ENCODE data around the gene NUDT2. TPM values are rescaled to one million over a fixed set of nuclear protein-coding genes. Genes with fewer than 3 reads are reported as not detected.

The NUDT2 gene
- total RNA-seq, 4 donors from 2014 or later, result 3.0 to 8.7 (median 4.8) TPM

- 9 to 12% methylated on average over 11 to 16 of the region's 21 CpGs for WGBS, 2 donors
- Histone ChIP-seq H3K9me3 (no peaks in the 10 kb centered on the region), H3K27me3 (no peaks in the 10 kb centered on the region), H3K4me3 (replicated peaks in 1 of 3) (peak overlapping the region in 2 of 3 donors; percentile 9 to 55), H3K27ac (peak overlapping the region; percentile 24 to 73 (median 57)), H3K4me1 (peaks cover 20 to 27% of the 10 kb centered on the region in 2 donors), H3K36me3 (no peaks in the 10 kb centered on the region)
- DNase-seq, result peak; percentile 56 to 68
- no peak for TF ChIP-seq CTCF (IDR thresholded peaks at IDR 0.05)
- no peak for TF ChIP-seq POLR2A (IDR thresholded peaks at IDR 0.05)
- intact Hi-C loops (cut with DNase I), result loop anchor here (5.0 kb wide), 2 partner anchors 45 to 80 kb away; partner anchors contain the start of genes DNAI1 and FAM219A
Observed at GRCh38 chr9:34377404-34377746, 48.0 kb downstream of the NUDT2 start.

DNA sequence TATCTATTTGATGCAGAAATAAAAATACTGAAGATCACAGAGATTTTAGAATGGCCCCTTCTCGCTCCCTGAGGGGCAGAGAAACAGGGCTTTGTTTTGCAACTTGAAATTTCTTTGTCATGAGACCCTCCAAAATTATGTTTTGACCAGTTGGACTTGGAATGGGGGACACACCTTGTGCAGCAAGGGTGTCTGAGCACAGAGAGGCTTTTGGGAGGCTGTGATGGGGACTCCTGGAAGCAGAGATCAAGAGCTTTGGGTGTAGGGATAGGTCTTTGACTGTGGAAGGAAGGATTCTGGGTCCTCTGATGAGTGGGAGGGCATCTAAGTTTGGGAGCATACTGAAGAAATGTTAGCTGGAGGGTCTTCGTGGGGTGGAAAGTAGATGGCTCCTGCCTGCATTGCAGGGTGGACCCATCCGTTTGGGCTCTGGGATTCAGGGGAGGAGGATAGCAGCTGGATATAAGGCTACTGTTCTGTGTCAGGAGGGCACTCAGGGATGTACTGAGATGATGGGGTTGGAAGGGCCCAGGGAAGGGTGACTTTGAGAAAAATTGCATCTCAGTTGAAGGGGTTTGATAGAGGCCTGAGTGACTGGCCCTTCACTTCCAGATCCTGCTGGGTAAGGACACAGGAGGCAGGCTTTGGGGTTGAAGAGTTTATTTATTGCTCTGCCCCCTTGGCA, 49.1 kb downstream of the NUDT2 start:
- no peak for DNase-seq
- TF ChIP-seq POLR2A (IDR thresholded peaks at IDR 0.05) (no peak), CTCF (IDR thresholded peaks at IDR 0.05) (no peak)
- Histone ChIP-seq H3K4me1 (peaks cover 20 to 27% of the 10 kb centered on the region in 2 donors), H3K27me3 (no peaks in the 10 kb centered on the region), H3K27ac (no peak overlapping the region), H3K9me3 (no peaks in the 10 kb centered on the region), H3K36me3 (no peaks in the 10 kb centered on the region), H3K4me3 (replicated peaks in 1 of 3) (no peak overlapping the region)
- intact Hi-C loops (cut with DNase I), result loop anchor here (5.0 kb wide), 2 partner anchors 46 to 79 kb away; partner anchors contain the start of genes DNAI1 and FAM219A
- 94 to 96% methylated on average over 3 of the region's 3 CpGs for WGBS, 2 donors

DNA sequence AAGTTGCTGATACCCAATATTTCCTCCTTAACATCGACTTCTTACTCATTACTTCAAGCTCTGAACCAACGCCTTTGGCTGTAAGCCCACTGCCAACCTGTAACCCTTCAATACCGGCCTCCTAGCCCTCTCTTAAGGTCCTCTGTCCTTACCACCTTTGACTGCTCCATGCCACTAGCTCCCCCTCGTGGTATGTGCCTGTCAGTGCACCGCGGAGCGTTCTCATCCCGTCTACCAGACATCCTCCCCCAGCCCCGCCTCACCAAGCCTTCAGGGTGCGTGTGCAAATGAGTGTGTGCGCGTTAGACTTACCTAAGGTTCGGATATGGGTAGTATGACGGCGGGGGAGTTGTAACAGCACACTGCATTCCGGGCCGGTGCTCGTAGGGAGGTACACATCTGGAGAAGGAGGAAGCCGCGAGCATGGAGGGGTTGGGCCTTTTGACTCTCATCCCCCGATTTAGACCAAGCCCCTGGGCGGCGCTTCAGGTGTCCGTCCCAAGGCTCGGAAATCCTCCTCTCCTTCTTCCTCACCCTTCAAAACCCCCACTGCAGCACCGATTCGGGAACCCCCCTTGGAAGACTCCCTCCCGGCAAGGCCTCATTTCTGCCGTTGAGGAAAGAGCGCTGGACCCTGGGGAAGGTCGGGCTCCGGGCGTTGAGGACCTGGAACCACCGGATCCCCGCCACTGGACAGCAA, 50.1 kb downstream of the NUDT2 start:
- TF ChIP-seq POLR2A (IDR thresholded peaks at IDR 0.05) (no peak), CTCF (IDR thresholded peaks at IDR 0.05) (peak; percentile 91 to 99 (median 96))
- peaks cover 20 to 27% of the 10 kb centered on the region in 2 donors for H3K4me1 ChIP-seq
- H3K9me3 ChIP-seq, result no peaks in the 10 kb centered on the region
- H3K36me3 ChIP-seq, result no peaks in the 10 kb centered on the region
- H3K27ac ChIP-seq, result no peak overlapping the region
- H3K4me3 ChIP-seq (replicated peaks in 1 of 3), result peak overlapping the region in 1 of 3 donors; percentile 24
- 3 to 5% methylated on average over 30 to 35 of the region's 35 CpGs for WGBS, 2 donors
- no peaks in the 10 kb centered on the region for H3K27me3 ChIP-seq
- DNase-seq, result peak; percentile 85 to 91
- intact Hi-C loops (cut with DNase I), result loop anchor here (5.0 kb wide), 2 partner anchors 47 to 78 kb away; partner anchors contain the start of genes DNAI1 and FAM219A

DNA sequence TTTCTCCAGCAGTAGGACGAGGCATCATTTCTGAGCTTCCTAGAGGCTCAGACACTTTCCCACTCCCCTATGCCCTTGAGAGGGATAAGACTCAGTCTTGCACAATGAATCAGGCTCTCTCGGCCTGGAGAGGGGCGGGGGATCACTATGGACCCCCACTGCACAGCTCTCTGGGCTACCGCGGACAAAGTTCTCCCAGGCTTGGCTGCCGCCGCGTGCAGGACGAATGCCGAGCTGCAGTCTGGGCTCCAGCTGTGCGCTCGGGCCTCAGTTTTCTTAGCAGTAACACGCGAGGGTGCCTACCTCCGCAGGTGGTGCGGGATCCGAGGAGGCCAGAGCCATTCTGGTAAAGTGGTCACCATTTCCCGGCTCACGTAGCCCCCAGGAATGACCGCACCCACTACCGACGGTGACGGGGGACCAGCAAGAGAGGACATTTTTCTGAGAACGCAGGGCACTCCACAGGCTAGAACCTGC, 50.7 kb downstream of the NUDT2 start:
- intact Hi-C loops (cut with DNase I), result no loop called here
- Histone ChIP-seq H3K27me3 (no peaks in the 10 kb centered on the region), H3K4me3 (replicated peaks in 1 of 3) (peak overlapping the region in 1 of 3 donors; percentile 39), H3K4me1 (peaks cover 20 to 27% of the 10 kb centered on the region in 2 donors), H3K27ac (peak overlapping the region in 1 of 3 donors; percentile 14), H3K9me3 (no peaks in the 10 kb centered on the region), H3K36me3 (no peaks in the 10 kb centered on the region)
- 33 to 47% methylated on average over 5 to 11 of the region's 24 CpGs for WGBS, 2 donors
- no peak for TF ChIP-seq POLR2A (IDR thresholded peaks at IDR 0.05)
- TF ChIP-seq CTCF (IDR thresholded peaks at IDR 0.05), result no peak
- peak in 1 of 2 donors; percentile 10 for DNase-seq

Data from thyroid gland (tissue), 4 donors.